Astrocyte of the cerebellum (primary cell): ENCODE measurements around the gene CITED1.

ENCODE experiments used
- DNase-seq: peaks from one replicate; pipeline ENCODE4 v3.0.0-alpha.2; 2011; ENCODE audit warnings: low read depth
- H3K4me3 ChIP-seq: 2 replicates; pipeline ENCODE4 v1.5.1; 2011; ENCODE audit warnings: mild to moderate bottlenecking, low read depth, low read length, moderate library complexity
- CTCF ChIP-seq: IDR thresholded peaks from 2 replicates; pipeline ENCODE4 v1.5.1; 2012; ENCODE audit warnings: low read length, low read depth, moderate library complexity, mild to moderate bottlenecking; ENCODE audit errors: missing control alignments
- in situ Hi-C: cut with HindIII; loops from 2 replicates; pipeline ENCODE4 v1.10.0; 2017; ENCODE audit warnings: low sequenced_read_pairs

Gene CITED1

DNA sequence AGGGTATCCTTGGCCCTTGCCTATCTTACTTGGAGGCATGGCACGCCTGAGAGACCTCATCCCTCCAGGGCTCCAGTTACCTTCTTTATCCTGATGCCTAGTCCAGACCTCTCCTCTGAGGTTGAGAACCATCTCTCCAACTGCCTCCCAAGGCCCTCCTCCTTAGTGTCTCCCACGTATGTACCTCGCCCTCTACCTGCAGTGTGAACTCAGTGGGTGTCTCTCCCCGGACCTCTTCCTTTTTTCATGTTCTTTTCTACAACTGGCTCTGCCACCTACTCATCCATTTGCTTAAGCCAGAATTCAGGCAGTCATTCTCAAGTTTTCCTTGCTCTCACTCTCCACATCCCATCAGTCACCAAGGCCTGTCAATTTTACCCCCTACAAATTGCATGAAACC, 45.3 kb downstream of the CITED1 start:
- no peak overlapping the region for H3K4me3 ChIP-seq
- TF ChIP-seq CTCF = no peak
- in situ Hi-C loops = no loop called here
- no peak for DNase-seq

- no peak for TF ChIP-seq CTCF
- no peak for DNase-seq
- H3K4me3 ChIP-seq = no peak overlapping the region
- in situ Hi-C loops = no loop called here
Observed at GRCh38 chrX:72258174-72258573, 47.5 kb downstream of the CITED1 start.

DNA sequence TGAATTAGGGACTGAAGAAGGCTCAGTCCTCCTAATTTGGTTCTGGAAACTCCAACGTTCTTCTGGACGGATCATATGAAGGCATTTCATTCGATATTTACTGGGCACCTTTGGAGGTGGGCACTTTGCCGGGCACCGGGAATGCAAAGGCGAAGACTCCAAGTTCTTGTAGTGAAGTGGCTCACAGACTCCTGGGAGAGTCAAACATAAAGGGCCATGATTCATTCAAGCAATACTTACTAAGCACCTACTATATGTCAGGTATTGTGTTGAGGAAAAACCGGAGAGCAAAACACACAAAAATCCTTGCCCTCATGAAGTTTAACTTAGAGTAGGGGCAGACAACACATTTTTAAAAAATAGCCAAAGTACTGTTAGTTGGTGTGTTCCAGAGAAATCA, 49.9 kb downstream of the CITED1 start:
- in situ Hi-C loops = no loop called here
- no peak for DNase-seq
- no peak overlapping the region for H3K4me3 ChIP-seq
- TF ChIP-seq CTCF = no peak

DNA sequence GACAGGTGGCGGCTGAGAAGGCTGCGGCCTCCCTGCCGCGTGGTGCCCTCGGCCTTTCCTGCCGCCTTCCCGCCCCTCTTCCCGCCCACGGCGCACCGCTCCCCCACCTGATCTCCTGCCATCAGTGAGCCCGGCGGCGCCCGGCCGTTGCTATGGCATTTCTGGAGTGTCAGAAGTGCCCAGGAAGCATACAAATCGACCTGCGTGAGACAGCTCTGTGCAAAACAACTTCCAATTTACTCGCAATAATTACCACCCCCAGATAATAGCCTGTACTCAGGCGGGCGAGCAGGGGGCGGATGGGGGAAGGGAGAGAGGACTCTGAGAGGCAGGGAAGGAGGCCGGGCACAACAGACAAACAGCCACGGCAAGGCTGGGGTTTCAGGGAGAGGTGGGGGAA, 50.3 kb downstream of the CITED1 start:
- in situ Hi-C loops = no loop called here
- no peak for TF ChIP-seq CTCF
- no peak overlapping the region for H3K4me3 ChIP-seq
- DNase-seq = no peak

GRCh38 chrX:72254816-72255215, 50.9 kb downstream of the CITED1 start:
- H3K4me3 ChIP-seq = no peak overlapping the region
- in situ Hi-C loops = no loop called here
- no peak for TF ChIP-seq CTCF
- no peak for DNase-seq

- in situ Hi-C loops = no loop called here
- no peak for TF ChIP-seq CTCF
- no peak for DNase-seq
- H3K4me3 ChIP-seq = no peak overlapping the region
Observed at GRCh38 chrX:72253686-72254085, 52.0 kb downstream of the CITED1 start.
